HG03521 (cell line): ENCODE data around the gene TEX19.

Experiments used
- ATAC-seq: cut with Tn5 transposase; IDR thresholded peaks from one replicate; pipeline ENCODE4 v1.9.1; 2021; ENCODE audit warnings: mild to moderate bottlenecking, moderate library complexity; ENCODE audit not compliant: unreplicated experiment

The TEX19 gene

DNA sequence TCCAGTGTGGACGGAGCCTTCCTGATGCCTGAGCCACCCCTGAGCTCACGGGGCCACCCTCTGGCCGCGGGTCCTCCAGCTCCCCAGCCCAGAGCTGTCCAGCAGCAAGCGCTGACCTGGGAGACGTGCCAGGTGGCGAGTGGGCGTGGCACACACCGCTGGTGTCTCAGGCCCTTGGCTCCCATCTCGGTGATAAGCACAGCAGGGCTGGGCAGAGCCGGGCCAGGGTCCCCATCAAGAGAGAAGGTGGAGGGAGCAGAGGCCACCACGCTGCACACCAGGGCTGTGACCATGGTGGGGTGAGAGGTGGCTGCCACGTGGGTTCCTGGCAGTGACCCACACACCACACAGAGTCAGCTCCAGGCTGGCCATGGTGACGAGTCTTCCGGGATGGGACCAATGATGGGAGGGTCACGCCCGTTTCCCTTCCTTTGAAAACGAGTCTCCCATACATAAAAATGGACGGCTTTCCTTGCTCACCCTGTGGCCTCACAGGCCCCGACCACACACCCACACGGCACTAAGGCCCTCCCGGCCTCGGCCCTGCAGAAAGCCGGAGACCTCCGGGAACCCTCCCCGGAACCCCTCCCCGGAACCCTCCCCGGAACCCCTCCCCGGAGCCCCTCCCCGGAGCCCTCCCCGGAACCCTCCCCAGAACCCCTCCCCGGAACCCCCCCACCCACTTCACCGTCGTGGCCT is 29.3 kb downstream of the TEX19 start:
- ATAC-seq, result no peak

DNA sequence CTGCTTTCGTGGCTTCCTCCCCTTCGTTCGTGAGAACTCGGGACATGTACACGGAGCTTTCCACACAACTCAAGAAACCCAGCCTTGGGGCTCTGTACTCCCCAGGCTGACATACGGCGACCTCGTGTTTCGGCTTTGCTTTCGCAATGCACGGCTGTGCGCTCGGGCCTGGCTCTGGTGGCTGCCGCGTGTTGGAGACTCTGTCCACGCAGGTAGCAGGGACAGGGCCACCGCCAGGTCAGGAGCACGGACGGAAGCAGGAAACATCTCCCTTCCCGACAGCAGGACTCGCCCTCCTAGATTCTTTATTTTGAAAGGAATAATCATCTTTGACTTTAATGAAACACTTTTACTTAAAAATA is 29.9 kb downstream of the TEX19 start:
- ATAC-seq, result no peak

DNA sequence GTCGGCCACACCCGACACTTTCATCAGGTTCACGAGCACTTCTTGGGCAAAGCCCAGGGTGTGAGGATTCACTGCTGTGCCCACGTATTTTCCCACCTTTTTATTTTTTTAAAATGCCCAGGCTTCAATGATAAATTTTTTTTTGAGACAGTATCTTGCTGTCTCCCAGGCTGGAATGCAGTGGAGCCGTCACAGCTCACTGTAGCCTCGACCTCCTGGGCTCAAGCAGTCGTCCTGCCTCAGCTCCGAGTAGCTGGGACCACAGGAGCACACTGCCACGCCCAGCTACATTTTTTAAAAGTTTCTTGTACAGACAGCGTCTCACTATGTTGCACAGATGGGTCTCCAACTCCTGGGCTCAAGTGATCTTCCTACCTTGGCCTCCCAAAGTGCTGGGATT is 30.3 kb downstream of the TEX19 start:
- ATAC-seq, result no peak

DNA sequence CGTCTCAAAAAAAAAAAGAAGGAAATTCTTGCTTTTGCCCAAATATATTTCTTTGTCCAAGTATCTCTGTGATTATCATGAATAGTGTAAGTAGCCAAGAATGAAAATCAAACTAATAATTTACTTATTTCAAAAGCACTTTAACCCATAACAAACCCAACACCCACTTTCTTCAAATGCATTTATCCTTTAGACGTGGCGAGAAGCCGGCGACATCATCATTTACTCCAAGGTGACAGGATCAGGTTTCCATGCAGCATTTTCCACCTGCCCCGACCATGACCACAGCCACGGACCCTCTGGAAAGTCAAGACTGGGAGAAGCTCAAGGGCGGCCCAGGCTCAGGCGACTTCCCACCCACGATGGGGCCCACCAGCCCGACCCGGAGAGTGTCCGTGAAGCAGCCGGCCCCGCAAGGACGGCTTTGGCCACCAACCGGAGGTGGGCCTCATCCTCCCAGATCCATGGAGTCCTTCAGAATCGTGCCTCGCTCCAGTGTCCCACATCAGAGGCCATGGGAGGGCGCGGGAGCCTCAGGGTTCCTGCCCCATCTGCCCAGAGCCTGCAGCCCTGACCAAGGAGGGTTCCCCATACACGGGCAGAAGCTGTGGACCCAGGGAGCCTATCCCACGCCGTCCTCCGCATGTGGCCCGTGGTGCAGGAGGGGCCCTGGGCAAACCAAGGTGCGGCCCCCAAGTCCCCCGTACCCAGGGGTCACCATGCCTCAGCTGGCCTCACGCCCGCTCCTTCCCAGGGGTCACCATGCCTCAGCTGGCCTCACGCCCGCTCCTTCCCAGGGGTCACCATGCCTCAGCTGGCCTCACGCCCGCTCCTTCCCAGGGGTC is 31.2 kb downstream of the TEX19 start:
- ATAC-seq, result no peak

DNA sequence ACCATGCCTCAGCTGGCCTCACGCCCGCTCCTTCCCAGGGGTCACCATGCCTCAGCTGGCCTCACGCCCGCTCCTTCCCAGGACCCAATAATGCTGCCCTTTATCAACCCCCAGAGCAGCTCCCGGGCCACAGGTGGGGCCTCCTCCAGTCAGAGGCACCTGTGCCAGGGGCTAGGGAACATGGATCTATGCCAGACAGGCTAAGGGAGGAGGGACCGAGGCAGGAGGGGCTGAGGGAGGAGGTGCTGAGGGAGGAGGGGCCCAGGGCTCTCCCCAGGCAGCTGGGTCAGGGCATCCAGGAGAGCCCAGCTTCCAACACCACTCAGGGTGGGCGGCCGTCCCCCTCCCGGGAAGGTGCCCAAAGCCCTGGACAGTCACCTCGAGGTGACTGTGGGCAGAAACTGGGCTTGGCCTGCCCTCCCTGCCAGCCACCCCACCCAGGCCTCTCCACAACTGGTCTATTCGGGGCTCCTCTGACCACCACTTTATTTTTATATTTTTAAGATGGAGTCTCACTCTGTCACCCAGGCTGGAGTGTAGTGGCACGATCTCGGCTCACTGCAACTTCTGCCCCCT is 31.9 kb downstream of the TEX19 start:
- no peak for ATAC-seq

DNA sequence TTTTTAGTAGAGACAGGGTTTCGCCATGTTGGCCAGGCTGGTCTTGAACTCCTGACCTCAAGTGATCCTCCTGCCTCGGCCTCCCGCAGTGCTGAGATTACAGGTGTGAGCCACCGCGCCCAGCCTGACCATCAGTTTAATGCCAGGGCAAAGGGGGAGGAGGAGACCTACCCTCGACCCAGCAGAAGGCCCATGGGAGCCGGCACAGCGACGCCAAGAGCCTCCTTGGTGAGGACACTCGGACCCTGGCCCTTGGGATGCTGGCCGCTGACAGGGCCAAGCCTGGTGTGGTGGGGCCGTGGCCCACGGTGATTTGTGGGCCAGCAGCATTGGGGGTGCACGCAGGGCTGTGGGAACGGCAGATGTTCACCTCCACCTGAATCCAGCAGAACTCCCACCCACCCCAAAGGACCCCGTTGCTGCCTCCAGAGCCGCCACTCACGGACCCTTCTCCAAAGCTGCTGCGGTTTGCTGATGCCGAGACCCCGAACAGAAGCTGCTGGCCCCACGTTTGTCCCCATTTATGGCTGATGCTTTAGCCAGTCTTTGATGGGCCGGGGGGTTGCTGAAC is 32.5 kb downstream of the TEX19 start:
- no peak for ATAC-seq

DNA sequence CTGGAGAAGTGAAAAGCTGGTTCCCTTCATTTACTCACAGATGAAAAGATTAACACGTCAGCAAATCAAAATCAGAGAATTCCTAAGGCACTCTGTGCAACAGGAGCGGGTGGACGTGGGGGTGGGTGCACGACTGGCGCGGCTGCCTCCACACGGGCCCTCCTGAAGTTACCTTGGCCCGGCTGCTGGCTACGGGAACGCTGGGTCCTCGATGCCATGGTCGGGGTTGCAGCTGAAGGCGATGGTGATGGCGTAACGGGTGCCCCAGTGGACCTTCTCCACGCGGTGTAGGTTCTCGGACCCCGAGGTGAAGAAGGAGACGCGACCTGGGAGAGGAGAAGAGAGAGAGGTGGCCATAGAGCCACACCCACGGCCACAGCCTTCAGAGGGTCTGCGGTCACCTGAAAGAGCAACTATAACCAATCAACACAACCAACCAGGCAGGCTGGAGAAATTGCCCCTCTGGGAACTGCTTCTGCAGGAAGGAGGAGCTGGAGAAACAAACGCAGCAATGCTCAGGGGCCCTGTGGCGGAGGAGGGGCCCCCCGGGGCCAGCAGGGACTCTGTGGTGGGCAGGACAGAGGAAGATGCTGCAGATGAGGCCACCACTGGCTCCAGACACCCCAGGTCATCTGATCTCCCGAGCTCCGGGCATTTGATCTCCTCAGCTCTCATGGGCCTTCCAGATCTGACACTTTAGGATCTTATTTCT is 33.3 kb downstream of the TEX19 start:
- ATAC-seq, result no peak

DNA sequence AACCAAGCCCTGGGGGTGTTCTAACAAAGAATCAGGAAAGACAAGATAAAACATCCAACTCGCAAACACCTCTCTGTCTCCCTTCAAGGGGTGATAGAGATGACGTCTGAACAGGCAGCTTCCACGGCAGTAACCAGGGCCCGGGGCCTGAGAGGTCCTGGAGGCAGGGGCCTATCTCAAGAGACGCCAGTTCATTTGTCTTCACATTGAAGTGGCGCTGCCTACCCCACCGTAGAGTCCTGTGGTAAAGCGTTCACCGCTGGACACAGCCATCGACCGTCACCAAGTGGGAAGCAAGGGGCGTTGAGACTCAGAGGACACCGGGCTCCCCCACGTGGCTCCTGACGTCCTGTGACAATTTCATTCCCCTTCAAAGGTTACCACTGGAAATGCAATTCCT is 33.9 kb downstream of the TEX19 start:
- ATAC-seq, result no peak

DNA sequence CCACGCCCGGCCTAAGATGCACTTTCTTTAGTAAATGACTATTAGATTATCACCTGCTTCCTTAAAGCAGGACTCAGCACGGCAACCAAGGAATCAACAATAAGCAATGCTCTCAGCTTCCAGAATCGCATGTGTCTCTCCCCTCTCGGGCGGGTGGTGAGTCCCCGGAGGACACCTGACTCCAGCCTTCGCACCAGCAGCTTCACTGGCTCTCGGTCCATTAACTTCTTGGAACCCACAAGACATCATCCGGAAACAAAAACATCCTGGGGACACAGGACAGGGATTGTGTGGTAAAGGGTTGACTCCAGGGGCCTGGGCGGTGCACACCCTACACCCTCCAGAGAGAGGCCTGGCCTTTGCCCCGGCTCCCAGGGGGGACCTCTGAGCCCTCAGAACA is 35.2 kb downstream of the TEX19 start:
- ATAC-seq, result no peak

DNA sequence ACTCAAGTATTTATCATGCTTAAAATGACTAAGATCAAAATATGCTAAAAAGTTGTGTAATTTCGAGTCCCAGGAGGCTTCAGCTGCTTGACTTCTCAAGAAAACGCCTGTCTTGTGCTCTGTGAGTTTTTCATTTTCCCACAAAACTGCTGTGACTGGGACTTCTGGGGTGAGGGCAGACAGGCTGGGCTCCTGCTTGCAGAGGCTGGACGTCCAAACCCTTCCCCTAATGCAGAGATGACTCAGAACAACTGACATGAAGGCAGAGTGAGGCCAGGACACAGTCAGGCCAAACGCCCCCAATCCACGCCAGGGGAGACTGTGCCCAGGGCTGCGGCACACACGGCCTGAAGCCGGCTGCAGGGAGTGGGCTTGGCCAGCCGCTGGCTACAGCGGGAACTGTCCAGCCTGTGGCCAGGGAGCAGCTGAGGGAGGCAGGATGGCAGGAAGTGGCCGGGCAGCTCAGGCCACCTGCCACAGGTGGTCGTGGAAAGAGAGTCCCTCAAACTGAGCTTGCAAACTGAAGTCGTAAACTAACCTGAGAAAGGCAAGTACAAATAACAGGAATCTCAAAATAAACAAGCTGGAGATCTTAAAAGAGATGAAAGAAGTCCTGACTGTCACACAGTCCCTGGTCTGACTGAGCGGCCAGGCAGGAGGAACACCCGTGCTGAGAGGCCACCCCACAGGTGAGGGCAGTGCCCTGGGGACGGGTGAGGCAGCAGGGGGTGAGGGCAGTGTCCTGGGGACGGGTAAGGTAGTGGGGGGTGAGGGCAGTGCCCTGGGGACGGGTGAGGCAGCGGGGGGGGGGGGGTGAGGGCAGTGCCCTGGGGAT is 37.8 kb downstream of the TEX19 start:
- ATAC-seq, result no peak

DNA sequence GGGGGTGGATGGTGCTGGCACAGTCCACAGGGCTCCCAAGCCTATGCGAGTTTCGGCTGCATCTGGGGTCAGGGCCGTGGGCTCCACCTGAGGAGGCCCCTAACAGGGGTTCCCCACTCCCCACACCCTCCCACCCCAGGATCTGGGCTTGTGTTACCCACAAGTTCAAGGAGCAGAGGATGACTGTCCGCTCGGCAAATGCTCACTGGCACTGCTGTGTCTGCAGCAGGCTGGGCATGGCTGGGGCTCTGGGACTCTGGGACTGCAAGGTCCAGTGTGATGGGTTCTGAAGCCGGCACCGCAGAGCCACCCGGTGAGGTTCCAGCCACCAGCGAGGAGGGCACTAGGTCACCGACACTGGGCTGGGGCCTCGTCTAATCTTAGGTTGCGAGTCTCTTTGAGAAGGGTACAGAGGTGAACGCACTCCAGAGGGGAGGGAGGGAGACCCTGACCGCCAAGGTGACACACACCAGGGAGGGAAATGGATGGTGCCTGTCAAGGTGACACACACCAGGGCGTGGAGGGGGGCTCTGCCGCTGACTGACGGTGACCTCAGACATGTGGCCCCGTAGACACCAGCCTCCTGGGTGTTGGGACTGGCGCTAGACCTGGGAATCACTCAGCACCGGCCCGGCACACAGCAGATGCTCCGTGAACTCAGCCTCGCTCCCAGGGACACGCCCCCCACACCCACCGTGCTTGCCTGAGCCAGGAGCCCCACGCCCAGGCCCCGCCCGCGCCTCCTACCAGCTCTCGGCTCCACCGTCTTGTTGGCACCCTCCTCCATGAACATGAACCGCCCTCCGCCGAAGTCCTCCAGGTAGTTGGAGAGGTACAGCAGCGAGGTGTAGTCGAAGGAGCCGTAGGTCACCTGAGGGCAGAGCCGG is 38.6 kb downstream of the TEX19 start:
- ATAC-seq, result no peak

DNA sequence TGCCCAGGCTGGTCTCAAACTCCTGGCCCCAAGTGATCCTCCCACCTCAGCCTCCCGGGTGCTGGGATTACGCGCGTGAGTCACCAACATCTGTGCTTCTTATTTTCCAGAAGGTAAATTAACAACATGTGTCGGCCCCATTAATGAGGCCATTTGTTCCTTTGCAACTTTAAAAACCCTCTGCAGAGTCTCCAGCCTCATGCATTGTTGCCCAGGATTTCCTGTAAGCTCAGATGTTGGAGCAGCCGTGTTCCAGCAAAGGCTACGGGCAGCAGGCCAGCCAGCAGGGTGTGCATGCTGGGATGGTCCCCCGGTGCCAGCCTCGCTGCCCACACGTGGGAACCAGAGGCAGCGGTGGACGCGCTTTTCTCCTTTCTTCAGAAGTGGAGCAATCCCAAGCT is 40.0 kb downstream of the TEX19 start:
- ATAC-seq, result no peak

DNA sequence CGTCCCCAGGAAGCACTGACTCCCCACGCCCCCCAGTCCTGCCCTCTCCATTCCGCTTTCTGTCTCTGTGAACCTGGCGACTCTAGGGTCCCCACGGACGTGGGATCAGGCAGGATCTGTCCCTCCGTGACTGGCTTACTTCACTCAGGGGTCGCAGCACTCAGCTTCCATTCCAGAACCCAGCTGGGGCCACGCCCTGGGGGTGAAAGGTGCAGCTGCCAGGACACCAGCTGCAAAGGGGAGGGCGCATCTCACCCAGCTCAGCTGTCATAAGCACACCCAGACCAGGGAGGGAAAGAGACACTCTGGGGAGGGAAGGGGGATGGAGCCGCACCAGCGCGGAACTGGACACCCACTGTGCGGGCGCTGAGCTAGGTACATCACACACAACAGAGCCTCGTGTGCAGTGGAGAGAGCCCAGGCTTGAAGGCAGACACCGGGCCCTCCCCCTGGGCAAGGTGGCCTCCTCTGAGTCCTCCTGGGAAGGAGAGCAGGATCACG is 40.6 kb downstream of the TEX19 start:
- ATAC-seq, result no peak

DNA sequence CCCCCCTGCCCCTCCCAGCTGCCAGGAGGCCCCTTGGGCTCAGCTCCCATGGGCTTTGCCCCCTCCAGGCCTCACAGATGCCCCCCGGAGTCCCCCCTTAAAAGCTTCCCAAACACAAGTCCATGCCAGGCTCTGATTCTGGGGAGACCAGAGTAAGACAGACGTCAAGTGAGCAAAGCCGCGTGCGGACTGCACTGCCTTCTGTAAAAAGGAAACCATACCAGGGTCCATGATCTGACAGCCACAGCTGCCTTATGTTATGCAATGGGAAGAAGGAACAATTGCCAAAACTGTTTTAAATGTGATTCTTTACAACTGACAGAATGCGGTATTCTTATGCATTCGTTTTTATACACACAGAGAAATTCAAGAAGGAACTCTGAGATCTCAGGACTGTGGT is 41.2 kb downstream of the TEX19 start:
- ATAC-seq, result no peak

DNA sequence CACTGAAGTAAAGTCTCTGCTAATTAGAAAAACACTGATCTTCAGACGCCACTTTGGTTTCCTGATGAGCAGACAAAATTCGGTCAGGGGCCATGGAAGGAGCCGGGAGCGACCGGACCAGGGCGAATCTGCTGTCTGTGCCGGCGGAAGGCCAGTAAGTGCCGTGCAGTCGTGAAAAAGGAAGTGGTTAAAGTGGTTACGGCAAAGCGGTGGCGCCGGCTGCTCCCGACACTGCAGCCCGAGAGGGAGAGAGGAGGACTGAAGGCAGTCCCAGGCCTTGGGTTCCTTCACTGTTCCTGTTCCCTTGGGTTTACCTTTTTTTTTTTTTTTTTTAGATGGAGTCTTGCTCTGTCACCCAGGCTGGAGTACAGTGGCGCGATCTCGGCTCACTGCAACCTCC is 41.8 kb downstream of the TEX19 start:
- ATAC-seq, result no peak

DNA sequence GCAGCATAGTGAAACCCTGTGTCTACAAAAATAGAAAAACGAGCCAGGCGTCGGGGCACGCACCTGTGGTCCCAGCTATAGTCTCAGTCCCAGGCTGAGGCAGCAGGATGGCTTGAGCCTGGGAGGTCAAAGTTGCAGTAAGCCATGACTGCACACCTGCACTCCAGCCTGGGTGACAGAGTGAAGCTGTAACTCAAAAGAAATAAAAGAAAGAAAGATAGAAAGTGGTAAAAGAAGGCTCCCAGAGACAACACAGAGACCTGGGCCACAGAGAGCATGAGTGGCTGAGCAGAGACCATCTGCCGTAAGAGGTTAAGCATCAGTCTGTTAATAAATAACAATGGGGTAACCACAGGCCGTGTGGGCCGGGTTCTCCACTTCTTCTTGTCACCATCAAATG is 43.8 kb downstream of the TEX19 start:
- ATAC-seq, result no peak

DNA sequence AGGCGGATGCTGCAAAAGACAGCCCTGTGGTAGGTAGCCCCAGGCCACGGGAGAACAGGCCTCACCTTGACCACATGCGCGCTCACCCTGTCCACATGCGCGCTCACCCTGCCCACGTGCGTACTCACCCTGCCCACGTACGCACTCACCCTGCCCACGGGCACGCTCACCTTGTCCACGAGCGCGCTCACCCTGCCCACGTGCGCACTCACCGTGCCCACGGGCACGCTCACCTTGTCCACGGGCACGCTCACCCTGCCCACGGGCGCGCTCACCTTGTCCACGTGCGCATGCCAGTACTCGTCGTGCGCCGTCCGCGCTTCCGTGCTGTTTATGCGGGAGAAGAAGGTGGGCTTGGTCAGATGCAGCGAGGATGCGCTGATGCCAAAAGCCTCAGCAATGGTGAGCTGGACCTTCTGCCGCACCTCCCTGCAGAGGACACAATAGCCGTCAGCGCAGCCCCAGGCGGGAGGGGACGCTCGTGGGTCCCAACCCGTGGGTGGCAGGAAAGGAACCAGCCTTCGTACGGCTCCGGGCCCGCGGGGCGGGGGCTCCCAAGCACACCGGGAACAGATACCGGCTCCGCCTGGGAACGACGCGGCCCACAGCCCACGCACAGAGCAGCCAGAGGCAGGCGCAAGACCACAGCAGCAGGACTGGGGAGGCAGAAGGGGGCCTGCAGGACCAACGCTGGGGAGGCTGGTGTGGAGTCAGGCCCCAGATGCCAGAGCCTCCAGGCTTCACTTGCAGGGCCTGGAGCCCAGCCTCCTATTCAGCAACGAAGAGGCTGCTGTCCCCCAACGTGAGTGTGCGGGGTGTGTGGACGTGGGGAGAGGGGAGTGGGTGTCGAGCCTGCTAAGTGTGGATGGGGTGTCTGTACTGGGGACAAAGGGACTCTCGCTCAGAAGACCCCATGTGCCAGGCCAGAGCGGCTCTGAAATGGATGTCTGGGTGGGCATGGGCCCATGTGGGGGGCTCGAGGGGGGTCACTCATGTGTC is 44.9 kb downstream of the TEX19 start:
- ATAC-seq, result no peak

DNA sequence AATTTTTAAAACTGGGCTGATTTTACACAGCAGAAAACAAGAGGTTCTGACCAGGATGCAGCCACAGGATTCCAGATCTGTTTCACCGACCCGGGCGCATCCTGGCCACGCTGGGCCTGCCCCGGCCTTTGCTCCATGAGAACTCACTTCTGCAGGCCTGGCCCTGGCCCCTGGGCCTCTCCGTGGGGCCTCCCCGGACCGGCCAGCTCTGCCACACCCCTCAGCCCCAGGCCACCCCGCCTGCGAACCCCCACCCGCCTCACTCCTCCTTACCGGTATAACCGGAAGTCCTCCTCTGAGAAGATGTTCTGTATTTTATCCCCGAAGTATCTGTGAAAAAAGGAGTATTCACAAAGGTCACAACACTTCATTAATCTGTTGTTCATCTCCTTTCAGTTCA is 46.0 kb downstream of the TEX19 start:
- no peak for ATAC-seq
